HK-2 (cell line): ENCODE data around the gene HECW1.

Experiments used
- DNase-seq: peaks from one replicate; pipeline ENCODE4 v3.0.0-alpha.2; 2018; ENCODE audit not compliant: unreplicated experiment

HECW1 gene

GRCh38 chr7:43502941-43503340 is 390.5 kb downstream of the HECW1 start:
- DNase-seq = no peak

GRCh38 chr7:43505412-43505811 is 393.0 kb downstream of the HECW1 start:
- no peak for DNase-seq

DNA sequence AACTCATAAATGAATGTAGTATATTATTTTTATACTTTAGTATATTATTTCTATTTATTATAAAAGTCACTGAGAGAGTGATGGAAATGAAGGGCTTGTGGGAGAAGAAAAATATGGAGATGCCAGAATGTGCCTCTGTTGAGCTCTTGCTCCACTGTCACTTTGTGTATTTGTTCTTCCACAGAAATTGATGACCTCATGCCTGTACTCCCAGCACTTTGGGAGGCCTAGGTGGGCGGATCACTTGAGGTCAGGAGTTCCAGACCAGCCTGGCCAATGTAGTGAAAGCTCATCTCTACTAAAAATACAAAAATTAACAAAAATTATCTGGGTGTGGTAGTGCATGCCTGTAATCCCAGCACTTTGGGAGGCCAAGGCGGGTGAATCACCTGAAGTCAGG is 394.0 kb downstream of the HECW1 start:
- DNase-seq = no peak

- no peak for DNase-seq
Measured at GRCh38 chr7:43508461-43508860, 396.0 kb downstream of the HECW1 start.

DNA sequence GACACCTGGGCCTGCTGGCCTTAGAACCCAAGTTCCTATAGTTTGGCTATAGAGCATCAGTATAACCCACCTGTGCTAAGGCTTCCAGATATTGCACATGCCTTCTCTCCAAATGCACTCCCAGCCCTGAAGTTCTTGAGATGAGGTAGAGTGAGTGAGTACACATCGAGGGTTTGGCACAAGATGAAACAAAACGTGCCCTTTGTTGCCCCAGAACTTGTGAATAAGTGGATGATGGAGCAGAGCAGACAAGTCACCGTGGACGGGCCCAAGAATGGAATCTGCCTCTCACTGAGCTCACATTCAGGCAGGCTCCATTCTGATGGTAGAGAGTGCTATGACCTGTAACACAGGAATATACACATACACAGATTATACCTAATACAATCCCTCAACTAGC is 397.5 kb downstream of the HECW1 start:
- no peak for DNase-seq

DNA sequence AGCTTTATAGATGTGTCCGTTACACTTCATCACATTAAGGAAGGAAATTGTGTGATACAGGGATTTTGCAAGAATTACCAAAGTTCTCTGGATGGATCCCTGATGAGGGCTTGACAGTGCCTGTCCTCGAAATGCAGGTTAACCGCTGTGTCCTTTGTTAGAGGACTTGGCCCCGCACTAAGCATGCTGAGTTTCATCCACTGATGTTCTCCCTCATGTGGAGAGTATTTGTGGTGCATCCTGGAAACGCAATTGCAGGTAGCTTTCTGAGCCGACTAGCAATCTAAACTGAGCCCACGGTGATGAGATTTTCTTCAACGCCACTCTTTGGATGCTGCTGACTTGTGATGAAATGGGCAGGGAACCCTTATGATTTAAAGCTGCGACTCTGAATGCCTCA is 398.6 kb downstream of the HECW1 start:
- no peak for DNase-seq

- DNase-seq = no peak
Measured at GRCh38 chr7:43511769-43512515, 399.5 kb downstream of the HECW1 start.

GRCh38 chr7:43513251-43513650 is 400.8 kb downstream of the HECW1 start:
- no peak for DNase-seq

DNA sequence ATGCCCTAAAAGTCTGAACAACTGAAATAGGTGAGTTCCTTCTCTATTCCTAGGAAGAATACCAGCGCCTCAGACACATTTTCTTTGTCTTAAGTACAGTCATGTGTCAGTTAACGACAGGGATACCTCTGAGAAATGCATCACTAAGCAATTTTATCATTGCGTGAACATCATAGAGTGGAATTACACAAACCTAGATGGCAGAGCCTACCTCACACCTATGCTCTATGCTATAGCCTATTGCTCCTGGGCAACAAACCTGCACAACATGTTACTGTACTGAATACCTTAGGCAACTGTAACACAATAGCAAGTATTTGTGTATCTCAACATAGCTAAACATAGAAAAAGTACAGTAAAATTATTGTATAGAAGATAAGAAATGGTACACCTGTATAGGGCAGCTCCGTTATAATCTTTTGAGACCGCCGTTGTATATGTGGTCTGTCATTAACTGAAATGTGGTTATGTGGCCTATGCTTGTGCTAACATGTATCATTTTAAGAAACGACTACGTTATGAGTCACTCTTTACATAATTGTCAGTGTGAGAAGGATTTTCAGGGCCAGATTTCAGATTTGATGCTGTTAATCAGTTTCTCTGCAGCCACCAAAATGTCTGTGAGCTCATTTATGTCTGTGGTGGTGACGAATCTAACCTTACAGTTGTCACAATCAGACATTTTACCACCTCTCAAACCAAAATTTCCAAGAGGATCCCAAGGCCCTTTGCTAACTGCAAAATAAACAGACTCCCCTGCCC is 404.3 kb downstream of the HECW1 start:
- no peak for DNase-seq

- DNase-seq = no peak
Measured at GRCh38 chr7:43517464-43517863, 405.0 kb downstream of the HECW1 start.

GRCh38 chr7:43520201-43520600 is 407.8 kb downstream of the HECW1 start:
- DNase-seq = no peak

DNA sequence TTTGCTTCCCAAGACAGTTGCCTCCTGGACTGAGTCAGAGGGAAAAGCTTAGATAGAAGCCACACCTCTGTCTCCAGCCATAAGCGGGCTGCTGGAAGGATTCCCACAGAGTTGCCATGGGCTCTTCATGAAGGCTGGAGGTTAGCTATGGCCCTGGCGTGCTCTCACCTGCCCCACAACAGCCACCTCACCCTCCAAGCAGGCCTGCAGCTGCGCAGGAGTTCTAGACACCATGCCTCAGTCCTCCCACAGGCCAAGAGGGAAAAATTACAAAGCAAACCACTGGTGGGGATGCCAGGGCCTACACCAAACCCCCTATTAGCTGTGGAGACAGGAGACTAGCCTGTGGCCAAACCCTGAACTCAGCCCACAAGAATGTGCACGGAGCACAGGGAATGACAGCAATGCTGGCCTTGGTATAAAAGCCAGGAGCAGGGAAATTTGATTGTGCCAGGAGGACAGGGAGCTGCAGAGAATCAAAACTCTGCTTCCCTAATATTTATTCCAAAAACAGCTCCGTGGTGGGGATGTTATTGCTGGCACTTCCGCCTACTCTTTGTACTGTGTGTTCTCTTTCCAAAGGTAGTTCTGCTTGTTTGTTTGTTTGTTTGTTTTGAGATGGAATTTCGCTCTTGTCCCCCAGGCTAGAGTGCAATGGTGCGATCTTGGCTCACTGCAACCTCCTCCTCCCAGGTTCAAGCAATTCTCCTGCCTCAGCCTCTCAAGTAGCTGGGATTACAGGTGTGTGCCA is 410.1 kb downstream of the HECW1 start:
- DNase-seq = peak; percentile 40

DNA sequence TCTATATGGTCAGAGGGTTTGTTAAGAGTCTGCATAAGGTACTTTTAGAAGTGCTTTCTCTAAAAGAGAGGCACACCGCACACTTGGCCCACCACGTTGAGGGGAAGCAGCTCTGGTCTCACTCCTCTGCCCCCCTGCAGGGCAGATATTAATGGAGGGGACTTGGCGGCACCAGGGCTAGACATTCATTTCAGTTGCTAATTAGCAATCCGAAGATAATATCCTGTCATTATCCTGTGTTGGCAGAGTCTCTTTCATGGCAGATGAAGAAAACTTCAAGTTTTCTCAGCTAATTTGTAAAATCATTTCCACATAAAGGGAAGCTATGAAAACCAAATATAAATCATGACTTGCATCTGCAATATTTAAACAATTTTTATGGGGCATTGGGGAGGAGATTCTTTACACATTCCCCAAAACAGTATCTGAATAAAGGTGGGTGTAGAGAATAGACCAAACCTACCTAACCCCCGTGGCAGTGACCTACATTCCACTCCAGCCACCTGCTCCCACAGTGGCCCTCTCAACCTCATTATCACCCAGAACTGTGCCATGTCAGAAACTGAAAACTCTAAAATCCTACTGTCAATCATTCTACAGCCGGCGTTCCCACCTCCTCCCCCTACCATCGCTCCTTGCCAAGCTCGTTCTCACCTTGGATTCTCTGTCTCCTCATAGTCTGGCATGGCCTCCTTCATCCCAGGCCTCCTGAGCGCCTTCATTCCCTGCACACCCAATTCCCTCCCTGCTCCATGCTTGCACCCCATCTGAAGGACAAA is 416.3 kb downstream of the HECW1 start:
- no peak for DNase-seq

GRCh38 chr7:43530553-43531410 is 418.3 kb downstream of the HECW1 start:
- no peak for DNase-seq

DNA sequence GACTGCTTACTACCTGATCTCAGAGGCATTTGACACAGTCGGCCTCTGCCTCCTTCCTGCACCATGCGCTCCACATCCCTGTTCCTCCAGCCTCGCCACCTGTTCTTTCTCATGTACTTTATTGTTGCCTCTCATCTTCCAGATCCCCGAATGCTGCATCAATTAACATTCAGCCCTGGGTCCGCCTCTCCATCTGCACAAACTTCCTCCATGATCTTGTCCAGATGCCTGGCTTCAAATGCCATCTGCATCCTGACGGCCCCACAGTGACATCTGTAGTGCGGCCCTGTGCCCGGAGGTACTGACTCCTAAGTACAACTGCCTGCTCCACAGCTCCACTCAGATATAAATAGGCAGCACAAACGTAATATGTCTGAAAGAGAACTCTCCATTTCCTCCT is 419.3 kb downstream of the HECW1 start:
- DNase-seq = no peak

DNA sequence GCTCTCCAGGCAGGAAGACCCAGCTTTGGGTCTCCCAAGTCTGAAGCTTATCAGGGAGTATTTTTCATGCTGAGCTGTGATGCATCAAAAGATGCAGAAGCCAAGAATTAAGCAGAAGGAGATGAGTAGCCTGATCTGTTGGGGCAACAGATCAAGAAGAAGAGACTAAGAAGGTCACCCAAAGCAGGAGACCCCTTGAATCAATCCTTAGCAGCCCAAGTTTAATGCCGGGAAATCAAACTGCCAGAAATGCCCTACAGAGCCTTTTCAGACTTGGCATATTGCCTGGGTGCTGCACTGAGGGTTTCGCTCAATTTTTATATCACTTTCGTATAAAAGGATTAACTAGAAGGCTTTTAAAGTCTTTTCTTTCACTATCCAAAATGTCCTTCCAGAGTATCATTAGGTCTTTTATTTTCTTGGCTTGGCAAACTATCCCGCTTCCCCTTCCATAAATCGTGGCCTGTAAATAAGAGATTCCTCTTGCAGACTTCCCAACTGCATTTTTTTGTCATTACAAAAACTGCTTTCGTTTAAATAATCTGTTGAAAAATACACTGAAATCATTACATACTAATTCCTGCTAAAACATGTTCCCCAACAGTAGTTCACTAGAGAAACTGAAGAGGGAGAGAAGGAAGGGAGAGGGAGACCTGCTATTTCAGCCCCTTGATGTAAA is 421.5 kb downstream of the HECW1 start:
- DNase-seq = no peak

GRCh38 chr7:43535031-43535451 is 422.6 kb downstream of the HECW1 start:
- DNase-seq = no peak

GRCh38 chr7:43535810-43536585 is 423.6 kb downstream of the HECW1 start:
- no peak for DNase-seq

GRCh38 chr7:43536773-43537172 is 424.3 kb downstream of the HECW1 start:
- DNase-seq = no peak
